MG63 (cell line): ENCODE results near the gene R3HDM2. TPM values are rescaled to one million over a fixed set of nuclear protein-coding genes. Genes with fewer than 3 reads are reported as not detected.

ENCODE experiments used
- DNase-seq: peaks from one replicate; pipeline ENCODE4 v3.0.0-alpha.2; 2020
- H3K27me3 ChIP-seq: fragments of 250-450 bp; sonication (Bioruptor Pico); 2 replicates; pipeline ENCODE4 v1.5.1; 2020; ENCODE audit warnings: mild to moderate bottlenecking, moderate library complexity
- H3K36me3 ChIP-seq: fragments of 250-450 bp; sonication (Bioruptor Pico); 2 replicates; pipeline ENCODE4 v1.5.1; 2020; ENCODE audit warnings: mild to moderate bottlenecking, moderate library complexity
- H3K4me3 ChIP-seq: fragments of 250-450 bp; sonication (Bioruptor Pico); 2 replicates; pipeline ENCODE4 v1.5.1; 2020; ENCODE audit warnings: mild to moderate bottlenecking, moderate library complexity
- H3K9me3 ChIP-seq: fragments of 250-450 bp; sonication (Bioruptor Pico); 2 replicates; pipeline ENCODE4 v1.5.1; 2020; ENCODE audit warnings: mild to moderate bottlenecking, moderate library complexity
- total RNA-seq: library from RNA; depleted of rRNA; stranded (reverse); fragments of >200 nt; shearing (Covaris generic); gene quantifications from 2 replicates; pipeline ENCODE4 v1.2.3, GENCODE V29; 2014; ENCODE audit warnings: low replicate concordance

The R3HDM2 gene
- total RNA-seq, 1 experiment from 2014 or later: 8.7 TPM

DNA sequence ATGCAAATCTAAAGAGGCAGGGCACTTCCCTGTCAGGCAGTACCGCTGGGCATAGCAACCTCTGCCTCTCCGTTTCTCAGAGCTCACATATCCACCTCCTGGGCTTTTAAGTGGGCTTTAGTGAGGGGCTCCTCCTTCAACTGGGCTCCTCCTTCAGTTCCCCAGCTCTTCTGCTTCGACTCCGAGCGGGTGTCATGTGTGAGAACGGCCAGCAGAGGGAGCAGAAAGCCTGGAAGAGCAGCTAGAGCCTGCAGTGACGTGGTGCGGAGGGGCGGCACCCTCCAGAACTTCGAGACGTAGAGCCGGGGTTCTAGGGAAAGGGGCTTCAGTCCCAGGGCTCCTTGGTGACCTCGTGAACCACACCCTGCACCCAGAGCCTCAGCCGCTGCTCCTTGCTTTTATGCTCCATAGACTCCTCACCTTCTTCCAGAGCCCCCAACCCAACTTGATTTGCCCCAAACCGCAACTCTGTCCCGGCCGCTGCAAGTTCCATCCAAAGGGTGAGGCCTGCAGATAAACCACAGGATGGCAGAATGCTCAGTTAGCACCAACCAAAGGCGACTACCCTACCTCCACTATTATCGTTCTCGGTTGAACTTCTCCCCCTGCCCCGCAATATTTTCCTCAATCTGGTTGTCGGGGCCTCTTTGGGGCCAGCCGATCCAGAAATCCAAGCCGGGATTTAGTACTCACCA is 28.4 kb upstream of the R3HDM2 start:
- H3K36me3 ChIP-seq: no peaks in the 10 kb centered on the region
- peaks cover 10% of the 10 kb centered on the region for H3K27me3 ChIP-seq
- no peaks in the 10 kb centered on the region for H3K9me3 ChIP-seq
- H3K4me3 ChIP-seq: peak overlapping the region; percentile 51
- peak; percentile 91 for DNase-seq

DNA sequence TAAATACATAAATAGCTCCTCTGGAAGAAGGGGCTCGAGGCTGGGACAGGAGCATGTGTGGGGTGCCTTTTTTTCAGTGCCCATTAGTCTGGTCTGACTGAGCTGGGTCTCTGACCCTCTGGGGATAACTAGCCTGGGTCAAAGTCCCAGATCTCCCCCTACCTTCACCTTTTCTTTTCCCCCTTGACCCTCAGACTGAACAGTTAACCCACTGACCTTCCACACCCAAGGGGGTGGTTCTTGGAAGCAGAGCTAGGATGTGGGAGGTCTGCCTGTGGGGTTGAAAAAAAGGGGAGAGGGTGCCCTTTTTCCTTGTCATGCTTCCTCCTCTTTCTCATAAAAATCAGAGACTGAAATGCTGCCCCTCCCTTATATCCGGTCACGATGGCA is 27.8 kb upstream of the R3HDM2 start:
- DNase-seq: no peak
- Histone ChIP-seq H3K4me3 (peak overlapping the region; percentile 51), H3K9me3 (no peaks in the 10 kb centered on the region), H3K27me3 (peaks cover 10% of the 10 kb centered on the region), H3K36me3 (no peaks in the 10 kb centered on the region)

DNA sequence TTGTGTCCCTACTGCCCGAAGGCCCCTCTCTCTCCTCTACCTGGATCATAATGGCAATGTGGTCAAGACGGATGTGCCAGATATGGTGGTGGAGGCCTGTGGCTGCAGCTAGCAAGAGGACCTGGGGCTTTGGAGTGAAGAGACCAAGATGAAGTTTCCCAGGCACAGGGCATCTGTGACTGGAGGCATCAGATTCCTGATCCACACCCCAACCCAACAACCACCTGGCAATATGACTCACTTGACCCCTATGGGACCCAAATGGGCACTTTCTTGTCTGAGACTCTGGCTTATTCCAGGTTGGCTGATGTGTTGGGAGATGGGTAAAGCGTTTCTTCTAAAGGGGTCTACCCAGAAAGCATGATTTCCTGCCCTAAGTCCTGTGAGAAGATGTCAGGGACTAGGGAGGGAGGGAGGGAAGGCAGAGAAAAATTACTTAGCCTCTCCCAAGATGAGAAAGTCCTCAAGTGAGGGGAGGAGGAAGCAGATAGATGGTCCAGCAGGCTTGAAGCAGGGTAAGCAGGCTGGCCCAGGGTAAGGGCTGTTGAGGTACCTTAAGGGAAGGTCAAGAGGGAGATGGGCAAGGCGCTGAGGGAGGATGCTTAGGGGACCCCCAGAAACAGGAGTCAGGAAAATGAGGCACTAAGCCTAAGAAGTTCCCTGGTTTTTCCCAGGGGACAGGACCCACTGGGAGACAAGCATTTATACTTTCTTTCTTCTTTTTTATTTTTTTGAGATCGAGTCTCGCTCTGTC is 26.1 kb upstream of the R3HDM2 start:
- H3K4me3 ChIP-seq: no peak overlapping the region
- DNase-seq: no peak

DNA sequence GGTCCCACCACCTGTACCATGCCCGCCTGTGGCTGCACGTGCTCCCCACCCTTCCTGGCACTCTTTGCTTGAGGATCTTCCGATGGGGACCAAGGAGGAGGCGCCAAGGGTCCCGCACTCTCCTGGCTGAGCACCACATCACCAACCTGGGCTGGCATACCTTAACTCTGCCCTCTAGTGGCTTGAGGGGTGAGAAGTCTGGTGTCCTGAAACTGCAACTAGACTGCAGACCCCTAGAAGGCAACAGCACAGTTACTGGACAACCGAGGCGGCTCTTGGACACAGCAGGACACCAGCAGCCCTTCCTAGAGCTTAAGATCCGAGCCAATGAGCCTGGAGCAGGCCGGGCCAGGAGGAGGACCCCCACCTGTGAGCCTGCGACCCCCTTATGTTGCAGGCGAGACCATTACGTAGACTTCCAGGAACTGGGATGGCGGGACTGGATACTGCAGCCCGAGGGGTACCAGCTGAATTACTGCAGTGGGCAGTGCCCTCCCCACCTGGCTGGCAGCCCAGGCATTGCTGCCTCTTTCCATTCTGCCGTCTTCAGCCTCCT is 25.4 kb upstream of the R3HDM2 start:
- H3K9me3 ChIP-seq: no peaks in the 10 kb centered on the region
- no peak overlapping the region for H3K4me3 ChIP-seq
- no peak for DNase-seq
- no peaks in the 10 kb centered on the region for H3K36me3 ChIP-seq
- peaks cover 8% of the 10 kb centered on the region for H3K27me3 ChIP-seq

More for the DNA sequence above, 26.1 kb upstream of the R3HDM2 start:
- no peaks in the 10 kb centered on the region for H3K36me3 ChIP-seq
- no peaks in the 10 kb centered on the region for H3K9me3 ChIP-seq
- H3K27me3 ChIP-seq: peaks cover 10% of the 10 kb centered on the region

DNA sequence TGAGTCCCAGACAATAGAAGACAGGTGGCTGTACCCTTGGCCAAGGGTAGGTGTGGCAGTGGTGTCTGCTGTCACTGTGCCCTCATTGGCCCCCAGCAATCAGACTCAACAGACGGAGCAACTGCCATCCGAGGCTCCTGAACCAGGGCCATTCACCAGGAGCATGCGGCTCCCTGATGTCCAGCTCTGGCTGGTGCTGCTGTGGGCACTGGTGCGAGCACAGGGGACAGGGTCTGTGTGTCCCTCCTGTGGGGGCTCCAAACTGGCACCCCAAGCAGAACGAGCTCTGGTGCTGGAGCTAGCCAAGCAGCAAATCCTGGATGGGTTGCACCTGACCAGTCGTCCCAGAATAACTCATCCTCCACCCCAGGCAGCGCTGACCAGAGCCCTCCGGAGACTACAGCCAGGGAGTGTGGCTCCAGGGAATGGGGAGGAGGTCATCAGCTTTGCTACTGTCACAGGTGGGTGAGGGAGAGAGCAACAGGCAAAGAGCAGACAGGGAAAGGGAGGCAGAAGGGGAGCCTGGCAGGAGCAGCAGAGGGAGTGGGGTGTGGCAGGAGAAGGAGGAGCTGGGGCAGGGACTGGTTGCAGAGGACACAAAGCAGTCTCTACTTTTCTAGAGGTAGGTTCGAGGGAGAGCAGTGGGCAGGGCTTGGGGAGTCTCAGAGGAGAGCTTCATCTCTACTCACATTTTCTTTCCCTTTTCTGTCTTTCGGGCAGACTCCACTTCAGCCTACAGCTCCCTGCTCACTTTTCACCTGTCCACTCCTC is 24.7 kb upstream of the R3HDM2 start:
- DNase-seq: no peak
- H3K36me3 ChIP-seq: no peaks in the 10 kb centered on the region
- H3K4me3 ChIP-seq: no peak overlapping the region
- no peaks in the 10 kb centered on the region for H3K9me3 ChIP-seq
- peaks cover 3% of the 10 kb centered on the region for H3K27me3 ChIP-seq

DNA sequence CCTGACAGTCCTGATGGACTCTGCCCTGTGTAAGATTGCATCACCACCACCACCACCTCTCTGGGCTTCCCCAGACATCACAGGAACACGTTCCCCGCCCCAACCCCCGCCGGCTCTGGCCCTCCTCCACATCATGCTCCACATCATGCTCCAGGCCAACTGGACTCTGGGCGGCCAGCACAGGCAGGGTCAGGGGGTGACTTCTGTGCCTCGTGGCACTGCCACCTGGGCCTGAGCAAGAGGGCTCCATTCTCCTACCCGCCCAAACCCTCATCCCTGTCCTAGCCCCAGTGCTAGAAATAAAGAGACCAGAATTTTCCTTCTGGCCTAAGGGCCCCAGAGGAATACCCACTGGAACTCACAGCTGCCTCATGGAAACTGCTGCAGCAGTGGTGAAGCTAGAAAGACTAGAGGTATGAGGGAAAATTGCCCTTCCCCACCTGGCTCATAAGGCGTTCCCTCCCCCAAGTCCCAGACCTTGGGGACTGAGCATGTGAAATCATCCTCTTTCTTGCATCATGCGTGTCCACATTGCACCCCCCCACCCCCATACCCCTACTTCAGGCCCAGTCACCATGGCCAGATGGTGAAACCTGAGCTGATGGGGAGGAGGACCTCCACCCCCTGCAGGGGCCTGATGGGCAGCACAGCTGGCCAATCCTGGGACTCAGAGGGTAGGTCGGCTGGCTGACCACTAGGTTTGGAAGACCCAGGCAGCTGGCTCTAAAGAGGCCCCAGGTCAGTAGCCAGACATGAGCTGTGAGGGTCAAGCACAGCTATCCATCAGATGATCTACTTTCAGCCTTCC is 23.9 kb upstream of the R3HDM2 start, which contains the start of gene INHBE:
INHBE (plus strand) TSS at position 742 of the 808 bp plus-strand sequence. CDS start 230 bp downstream, outside the sequence.
- Histone ChIP-seq H3K9me3 (no peaks in the 10 kb centered on the region), H3K27me3 (no peaks in the 10 kb centered on the region), H3K4me3 (no peak within 1 kb of the TSS), H3K36me3 (no peaks in the 10 kb centered on the region)
- DNase-seq: peak; percentile 58

DNA sequence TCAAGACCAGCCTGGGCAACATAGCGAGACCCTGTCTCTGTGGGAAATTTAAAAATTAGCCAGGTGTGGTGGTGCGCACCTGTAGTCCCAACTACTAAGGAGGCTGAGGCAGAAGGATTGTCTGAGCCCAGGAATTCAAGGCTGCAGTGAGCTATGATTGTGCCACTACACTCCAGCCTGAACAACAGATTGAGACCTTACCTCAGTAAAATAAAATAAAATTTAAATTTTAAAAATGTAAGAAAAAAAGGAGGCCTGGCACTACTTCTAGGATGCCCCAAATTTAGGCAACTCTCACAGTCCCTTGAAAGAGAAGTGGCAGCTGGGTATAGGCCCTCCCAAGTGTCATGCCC is 23.3 kb upstream of the R3HDM2 start:
- no peaks in the 10 kb centered on the region for H3K27me3 ChIP-seq
- H3K36me3 ChIP-seq: no peaks in the 10 kb centered on the region
- H3K9me3 ChIP-seq: no peaks in the 10 kb centered on the region
- H3K4me3 ChIP-seq: no peak overlapping the region
- DNase-seq: no peak

DNA sequence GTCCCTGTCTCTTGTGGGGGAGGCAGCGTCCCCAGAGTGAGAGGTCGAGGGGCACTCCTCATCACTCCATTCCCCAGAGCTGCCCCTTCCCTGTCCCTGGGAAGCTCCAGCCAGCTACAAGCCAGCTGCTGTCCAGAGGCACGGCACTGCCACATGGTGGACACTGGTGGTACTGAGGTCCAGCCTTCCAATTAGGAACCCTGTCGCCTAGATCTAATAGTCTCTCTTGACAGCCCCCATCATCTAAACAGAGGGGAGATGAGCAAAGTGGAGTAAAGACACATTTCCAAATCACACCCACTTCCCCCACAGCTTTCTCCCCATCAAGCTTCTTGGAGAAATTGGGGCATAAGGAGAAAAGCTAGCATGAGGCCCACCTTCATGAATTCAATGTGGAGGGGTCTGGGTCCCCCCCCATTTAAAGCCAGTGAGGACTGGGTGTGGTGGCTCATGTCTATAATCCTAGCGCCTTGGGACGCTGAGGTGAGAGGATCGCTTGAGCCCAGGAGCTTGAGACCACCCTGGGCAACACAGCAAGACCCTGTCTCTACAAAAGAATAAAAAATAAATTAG is 22.2 kb upstream of the R3HDM2 start:
- H3K4me3 ChIP-seq: no peak overlapping the region
- DNase-seq: peak; percentile 71
- no peaks in the 10 kb centered on the region for H3K9me3 ChIP-seq

DNA sequence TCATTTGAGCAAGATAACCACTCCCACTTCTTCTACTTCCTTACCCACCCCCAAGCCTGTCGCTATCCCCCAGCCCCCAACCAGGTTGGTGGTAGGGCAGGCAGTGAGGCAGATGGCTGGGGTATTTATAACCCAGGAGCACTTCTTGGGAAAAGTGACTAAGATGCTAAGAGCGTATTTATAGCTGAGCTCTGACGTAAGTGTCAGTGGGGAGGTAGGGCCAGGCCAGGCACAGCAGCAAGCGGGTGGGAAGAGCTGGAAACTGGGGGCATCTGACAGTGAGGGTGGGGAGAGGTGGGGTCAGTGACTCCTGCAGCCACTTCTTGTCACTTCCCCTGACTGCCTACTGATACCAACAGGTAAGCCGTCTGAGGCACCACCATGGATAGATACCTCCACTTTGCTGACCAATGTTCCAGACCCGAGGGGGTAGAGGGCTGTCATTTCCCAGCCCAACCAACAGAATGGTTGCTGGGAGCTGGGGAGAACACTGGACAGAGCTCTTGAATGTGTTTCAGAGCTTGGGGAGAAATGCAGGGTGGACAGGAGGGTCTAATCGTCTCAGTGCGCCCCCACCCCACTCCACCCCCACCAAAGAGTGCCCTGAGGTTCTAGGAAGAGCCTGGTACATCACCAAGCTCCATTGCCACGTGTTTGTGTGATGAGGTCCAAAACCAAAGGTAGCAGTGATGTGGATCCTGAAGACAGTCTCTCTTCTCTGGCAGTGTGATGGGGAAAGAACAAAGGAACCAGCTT is 21.5 kb upstream of the R3HDM2 start:
- Histone ChIP-seq H3K27me3 (no peaks in the 10 kb centered on the region), H3K9me3 (no peaks in the 10 kb centered on the region), H3K4me3 (no peak overlapping the region), H3K36me3 (no peaks in the 10 kb centered on the region)
- DNase-seq: no peak

More for the DNA sequence above, 22.2 kb upstream of the R3HDM2 start:
- Histone ChIP-seq H3K36me3 (no peaks in the 10 kb centered on the region), H3K27me3 (no peaks in the 10 kb centered on the region)

DNA sequence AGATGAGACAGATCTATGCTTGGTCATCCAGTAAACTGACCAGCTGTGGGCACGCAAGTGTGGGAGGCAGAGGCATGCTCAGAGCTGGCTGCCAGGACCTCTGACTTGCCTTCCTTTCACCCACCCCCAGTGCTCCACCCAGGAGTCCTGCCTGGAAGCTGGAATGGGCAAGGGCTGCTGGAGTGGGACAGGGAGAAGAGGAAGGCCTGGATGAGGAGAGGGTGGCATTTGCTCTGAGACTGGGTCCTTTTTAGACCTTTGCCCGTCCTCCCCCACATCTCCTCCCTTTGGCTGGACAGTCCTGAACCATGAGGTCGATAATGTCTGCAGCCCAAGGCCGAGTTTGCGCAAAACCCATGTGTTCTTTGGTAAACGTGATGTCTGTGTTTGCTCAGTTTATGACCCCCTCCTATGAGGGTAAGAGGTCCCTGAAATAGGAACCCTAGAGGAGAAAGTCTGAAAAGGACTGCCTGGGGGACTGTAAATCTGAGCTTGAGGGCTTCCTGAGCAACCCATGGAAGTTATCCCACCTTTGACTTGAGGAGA is 20.5 kb upstream of the R3HDM2 start:
- H3K27me3 ChIP-seq: no peaks in the 10 kb centered on the region
- H3K9me3 ChIP-seq: no peaks in the 10 kb centered on the region
- no peak overlapping the region for H3K4me3 ChIP-seq
- H3K36me3 ChIP-seq: no peaks in the 10 kb centered on the region
- peak; percentile 54 for DNase-seq

DNA sequence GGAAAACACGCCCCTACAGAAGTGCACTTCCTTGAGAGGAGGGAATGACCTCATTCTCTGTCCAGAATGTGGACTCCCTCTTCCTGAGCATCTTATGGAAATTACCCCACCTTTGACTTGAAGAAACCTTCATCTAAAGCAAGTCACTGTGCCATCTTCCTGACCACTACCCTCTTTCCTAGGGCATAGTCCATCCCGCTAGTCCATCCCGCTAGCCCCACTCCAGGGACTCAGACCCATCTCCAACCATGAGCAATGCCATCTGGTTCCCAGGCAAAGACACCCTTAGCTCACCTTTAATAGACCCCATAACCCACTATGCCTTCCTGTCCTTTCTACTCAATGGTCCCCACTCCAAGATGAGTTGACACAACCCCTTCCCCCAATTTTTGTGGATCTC is 19.2 kb upstream of the R3HDM2 start:
- Histone ChIP-seq H3K4me3 (no peak overlapping the region), H3K9me3 (no peaks in the 10 kb centered on the region), H3K27me3 (no peaks in the 10 kb centered on the region), H3K36me3 (no peaks in the 10 kb centered on the region)
- no peak for DNase-seq

DNA sequence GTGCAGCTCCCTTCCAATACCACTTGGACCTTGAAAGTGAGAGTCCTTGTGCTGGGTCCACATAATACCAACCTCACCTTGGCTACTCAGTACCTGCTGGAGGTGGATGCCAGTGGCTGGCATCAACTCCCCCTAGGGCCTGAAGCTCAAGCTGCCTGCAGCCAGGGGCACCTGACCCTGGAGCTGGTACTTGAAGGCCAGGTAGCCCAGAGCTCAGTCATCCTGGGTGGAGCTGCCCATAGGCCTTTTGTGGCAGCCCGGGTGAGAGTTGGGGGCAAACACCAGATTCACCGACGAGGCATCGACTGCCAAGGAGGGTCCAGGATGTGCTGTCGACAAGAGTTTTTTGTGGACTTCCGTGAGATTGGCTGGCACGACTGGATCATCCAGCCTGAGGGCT is 18.5 kb upstream of the R3HDM2 start:
- no peaks in the 10 kb centered on the region for H3K27me3 ChIP-seq
- DNase-seq: no peak
- no peaks in the 10 kb centered on the region for H3K36me3 ChIP-seq
- no peak overlapping the region for H3K4me3 ChIP-seq
- no peaks in the 10 kb centered on the region for H3K9me3 ChIP-seq

DNA sequence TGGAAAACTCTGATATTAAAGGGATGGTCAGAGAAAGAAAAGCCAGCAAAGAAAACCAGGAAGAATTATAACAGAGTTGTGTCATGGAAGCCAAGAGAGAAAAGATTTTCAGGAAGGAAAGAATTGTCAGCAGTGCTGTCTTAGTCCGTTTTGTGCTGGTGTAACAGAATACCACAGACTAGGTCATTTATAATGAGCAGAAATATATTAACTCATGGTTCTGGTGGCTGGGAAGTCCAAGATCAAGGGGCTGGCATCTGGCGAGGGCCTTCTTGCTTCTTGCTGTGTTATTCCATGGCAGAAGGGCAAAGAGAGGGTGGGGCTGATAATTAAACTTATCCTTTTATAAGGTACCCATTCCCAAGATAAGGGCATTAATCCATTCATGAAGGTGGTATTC is 17.8 kb upstream of the R3HDM2 start:
- Histone ChIP-seq H3K27me3 (no peaks in the 10 kb centered on the region), H3K9me3 (no peaks in the 10 kb centered on the region), H3K4me3 (no peak overlapping the region), H3K36me3 (no peaks in the 10 kb centered on the region)
- DNase-seq: no peak

DNA sequence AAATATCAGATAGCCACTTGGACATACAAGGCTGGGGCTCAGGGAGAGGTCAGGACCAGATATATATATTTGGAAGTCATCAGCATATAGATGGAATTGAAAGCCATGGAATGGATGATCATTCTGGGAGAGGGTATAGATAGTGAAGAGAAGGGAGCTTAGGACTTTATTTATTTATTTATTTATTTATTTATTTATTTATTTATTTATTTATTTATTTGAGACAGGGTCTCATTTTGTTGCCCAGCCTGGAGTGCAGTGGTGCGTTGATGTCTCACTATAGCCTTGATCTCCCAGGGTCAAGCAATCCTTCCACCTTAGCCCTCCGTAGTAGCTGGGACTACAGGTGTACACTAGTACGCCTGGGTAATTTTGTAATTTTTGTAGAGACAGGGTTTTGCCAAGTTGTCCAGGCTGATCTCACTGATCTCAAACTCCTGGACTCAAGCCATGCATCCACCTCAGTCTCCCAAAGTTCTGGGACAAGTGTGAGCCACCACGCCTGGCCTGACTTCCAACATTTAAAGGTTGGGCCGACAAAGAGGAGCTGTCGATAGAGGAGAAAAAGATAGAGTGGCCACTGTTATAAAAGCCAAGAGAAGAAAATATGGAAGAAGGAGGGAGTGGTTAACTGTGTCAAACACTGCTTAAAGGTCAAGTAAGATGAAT is 15.6 kb upstream of the R3HDM2 start:
- DNase-seq: no peak
- Histone ChIP-seq H3K4me3 (no peak overlapping the region), H3K27me3 (no peaks in the 10 kb centered on the region), H3K36me3 (no peaks in the 10 kb centered on the region), H3K9me3 (0 out of 2 replicates have a peak, but pooled peaks cover 2% of the 10 kb centered on the region)

DNA sequence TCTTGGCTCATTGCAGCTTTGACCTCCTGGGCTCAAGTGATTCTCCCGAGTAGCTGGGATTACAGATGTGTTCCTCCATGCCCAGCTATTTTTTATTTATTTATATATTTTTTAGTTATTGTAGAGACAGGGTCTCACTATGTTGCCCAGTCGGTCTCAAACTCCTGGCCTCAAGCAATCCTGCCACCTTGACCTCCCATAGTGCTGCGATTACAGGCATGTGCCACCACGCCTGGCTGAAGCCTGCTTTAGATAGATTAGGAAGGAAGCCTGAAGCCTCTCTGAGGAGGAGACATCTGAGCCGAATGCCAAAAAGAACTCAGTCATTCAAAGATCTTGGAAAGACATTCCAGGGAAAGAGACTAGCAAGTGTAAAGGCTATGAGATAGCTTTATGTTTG is 13.9 kb upstream of the R3HDM2 start:
- Histone ChIP-seq H3K9me3 (0 out of 2 replicates have a peak, but pooled peaks cover 2% of the 10 kb centered on the region), H3K36me3 (no peaks in the 10 kb centered on the region), H3K27me3 (no peaks in the 10 kb centered on the region), H3K4me3 (no peak overlapping the region)
- DNase-seq: no peak
